Measurements from ENCODE around the gene DHX40.
"Not testable (repeated sequence)": the region's sequence is repeated elsewhere in the genome, so short reads cannot be mapped to it uniquely, and the experiment has no call there.

The DHX40 gene, protein sequence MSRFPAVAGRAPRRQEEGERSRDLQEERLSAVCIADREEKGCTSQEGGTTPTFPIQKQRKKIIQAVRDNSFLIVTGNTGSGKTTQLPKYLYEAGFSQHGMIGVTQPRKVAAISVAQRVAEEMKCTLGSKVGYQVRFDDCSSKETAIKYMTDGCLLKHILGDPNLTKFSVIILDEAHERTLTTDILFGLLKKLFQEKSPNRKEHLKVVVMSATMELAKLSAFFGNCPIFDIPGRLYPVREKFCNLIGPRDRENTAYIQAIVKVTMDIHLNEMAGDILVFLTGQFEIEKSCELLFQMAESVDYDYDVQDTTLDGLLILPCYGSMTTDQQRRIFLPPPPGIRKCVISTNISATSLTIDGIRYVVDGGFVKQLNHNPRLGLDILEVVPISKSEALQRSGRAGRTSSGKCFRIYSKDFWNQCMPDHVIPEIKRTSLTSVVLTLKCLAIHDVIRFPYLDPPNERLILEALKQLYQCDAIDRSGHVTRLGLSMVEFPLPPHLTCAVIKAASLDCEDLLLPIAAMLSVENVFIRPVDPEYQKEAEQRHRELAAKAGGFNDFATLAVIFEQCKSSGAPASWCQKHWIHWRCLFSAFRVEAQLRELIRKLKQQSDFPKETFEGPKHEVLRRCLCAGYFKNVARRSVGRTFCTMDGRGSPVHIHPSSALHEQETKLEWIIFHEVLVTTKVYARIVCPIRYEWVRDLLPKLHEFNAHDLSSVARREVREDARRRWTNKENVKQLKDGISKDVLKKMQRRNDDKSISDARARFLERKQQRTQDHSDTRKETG

DNA sequence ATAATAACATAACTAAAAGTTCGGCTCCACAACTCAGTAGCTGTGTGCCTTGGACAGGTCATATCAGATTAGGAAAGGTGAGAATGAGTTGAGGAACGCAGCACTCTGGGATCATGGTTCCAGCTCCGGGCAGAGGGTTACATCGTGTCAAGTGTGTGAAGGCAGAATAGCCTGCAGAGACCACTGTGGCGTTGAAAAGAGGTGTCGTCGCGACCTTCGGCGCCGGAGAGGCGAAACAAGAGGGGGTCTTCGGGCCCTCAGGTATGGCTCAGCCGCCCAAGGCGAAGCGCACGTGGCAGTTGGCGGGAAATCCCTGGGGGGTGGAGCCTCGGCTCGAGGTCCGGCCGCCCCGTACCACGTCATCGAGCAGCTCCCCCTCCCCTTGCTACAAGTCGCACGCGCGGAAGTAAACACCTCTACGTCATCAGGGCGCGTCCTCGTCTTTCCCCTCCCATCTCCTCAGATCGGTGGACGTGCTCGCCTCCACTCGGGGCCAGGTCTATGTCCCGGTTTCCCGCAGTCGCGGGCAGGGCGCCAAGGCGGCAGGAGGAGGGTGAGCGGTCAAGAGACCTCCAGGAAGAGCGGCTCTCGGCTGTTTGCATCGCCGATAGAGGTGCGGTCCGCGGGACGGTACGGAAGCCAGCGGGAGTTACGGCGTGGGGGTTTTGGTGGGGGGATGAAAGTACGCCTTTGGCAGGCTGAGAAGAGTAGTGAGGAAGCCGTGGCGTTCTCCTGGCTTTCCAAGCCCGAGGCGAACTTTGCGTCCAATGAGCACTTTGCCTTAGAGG is at the start of gene DHX40:
DHX40 (plus strand) TSS at position 440 of the 788 bp plus-strand sequence; CDS start at position 502, 62 bp downstream.
- DNase-seq, result peak; percentile 96 to 97

DNA sequence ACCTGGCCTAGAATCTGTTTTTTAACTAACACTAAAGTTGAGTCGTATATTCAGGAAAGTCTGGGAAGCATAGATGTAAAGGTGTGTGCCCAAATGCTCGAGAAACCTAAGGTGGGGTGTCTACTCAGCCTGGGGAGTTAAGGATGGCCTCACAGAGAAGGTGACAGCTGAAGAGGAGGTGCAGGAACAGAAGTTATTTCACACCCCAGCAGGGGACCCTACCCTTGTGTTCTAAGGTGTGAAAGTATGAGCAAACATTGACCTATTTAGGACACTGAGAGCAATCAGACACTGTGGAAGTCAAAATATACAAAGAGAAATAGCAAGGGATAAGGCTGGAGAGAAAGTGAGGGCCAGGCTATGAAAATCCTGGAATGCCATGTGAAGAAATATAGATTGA is 49.0 kb upstream of the DHX40 start:
- no peak for DNase-seq

- DNase-seq, result no peak
These were observed 46.3 kb upstream of the DHX40 start for GRCh38 chr17:59519132-59519531.

GRCh38 chr17:59520251-59520650 is 45.2 kb upstream of the DHX40 start:
- DNase-seq, result no peak

DNA sequence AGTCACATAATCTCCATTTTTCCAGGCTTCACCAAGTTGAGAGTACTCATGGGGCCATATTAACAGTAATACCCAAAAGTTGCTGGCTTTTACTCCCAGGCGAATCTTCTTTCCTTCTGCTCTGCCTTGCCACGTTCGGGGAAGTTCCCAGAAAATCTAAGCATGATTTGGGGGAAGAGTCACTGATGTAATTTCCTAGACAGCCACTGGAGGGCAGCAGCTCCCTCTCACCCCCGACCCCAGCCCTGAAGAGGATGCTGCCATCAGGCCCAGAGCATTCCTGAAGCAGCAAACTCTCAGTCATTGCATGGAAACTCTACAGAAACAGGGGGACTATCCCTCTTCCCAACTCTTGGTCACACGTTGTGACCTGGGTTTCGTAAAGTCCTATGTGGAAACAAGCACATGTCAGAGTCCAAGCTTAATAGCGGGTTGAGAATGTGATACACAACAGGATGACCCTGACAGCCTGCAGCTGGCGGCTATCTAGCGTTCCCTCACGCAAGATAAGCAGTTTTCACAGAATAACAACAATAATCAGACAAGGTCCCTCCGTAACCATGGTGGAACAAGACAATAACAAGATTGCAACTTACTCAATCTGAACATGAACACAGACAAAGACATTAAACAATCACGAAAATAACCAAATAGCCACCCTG is 43.8 kb upstream of the DHX40 start:
- DNase-seq, result peak; percentile 71 to 78

DNA sequence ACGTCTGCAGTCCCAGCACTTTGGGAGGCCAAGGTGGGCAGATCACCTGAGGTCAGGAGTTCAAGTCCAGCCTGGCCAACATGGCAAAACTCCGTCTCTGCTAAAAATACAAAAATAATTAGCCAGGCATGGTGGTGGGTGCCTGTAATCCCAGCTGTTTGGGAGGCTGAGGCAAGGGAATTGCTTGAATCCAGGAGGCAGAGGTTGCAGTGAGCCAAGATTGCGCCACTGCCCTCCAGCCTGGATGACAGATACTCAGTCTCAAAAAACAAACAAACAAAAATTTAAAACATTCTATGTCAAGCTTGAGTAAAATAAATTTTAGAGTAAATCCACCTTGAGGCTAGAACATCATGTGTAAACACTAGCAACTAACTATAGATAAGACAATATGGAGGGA is 40.5 kb upstream of the DHX40 start:
- not testable (repeated sequence) for DNase-seq

DNA sequence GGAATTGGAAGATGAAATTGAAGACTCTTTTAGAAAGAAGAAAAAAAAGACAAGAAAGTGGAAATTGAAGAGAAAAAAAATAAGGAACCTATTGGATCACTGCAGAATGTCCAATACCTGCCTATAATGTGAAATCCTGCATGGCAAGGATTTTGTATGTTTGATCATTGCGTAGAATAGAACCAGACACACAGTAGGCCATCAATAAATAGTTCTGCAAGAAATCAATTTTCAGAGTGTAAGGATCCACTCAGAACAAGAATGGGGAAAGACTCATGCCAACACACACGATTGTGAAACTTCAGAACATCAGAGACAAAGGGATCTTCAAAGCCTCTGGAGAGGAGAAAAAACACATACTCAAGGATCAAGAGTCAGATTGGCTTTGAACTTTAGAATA is 39.7 kb upstream of the DHX40 start:
- no peak for DNase-seq

- no peak for DNase-seq
These were observed 39.0 kb upstream of the DHX40 start for GRCh38 chr17:59526451-59526850.

DNA sequence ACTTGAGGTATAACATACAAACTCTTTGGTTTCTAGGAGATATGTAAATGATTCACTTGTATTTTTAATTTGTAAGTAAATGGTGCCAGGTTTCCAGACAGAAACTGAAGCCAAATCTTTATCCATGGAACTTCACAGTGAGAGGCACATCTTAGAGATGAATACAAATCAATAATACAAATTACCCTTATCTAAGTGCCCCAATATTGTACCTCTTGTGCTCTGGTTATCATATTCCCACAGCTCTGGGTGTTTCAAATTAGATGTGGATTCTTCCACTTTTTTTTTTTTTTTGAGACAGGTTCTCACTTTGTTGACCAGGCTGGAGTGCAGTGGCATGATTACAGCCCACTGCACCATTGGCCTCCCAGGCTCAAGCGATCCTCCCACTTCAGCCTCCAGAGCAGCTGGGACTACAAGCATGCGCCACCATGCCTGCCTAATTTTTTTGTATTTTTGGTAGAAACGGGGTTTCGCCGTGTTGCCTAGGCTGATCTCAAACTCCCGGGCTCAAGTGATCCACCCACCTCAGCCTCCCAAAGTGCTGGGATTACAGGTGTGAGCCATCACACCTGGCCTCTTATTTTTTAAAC is 38.0 kb upstream of the DHX40 start:
- DNase-seq, result no peak

- no peak for DNase-seq
These were observed 37.5 kb upstream of the DHX40 start for GRCh38 chr17:59527931-59528330.

- DNase-seq, result no peak
These were observed 34.9 kb upstream of the DHX40 start for GRCh38 chr17:59530531-59530930.

DNA sequence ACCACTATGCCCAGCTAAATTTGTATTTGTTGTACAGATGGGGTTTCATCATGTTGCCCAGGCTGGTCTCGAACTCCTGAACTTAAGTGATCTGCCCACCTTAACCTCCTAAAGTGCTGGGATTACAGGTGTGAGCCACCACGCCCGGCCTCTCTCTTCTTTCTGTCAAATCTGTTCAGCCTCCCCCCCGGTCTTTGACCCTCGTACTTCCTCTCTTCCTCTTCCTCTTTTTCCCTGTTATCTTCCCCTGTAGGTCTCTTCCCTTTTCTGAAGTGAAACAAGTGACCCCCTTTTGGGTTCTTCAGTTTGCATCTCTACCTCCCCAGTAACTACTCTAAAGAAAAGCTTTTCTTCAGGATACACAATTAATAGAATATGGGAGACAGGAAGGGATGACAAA is 31.7 kb upstream of the DHX40 start:
- DNase-seq, result no peak

DNA sequence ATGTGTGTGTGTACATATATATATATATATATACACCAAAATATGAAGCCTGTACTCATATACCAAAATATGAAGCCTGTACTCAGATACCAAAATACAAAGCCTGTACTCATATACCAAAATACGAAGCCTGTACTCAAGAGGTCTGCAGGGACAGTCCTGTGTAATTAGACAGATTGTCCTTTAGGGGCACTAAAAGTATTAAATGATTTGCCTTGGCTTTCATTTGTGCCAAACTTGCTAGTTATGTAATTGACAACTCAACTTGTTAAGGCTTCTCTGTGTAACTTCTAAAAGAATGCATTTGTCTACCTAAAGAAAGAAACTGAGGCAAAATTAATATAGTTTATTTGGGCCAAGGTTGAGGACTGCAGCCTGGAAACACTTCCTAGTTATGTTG is 30.8 kb upstream of the DHX40 start:
- DNase-seq, result no peak

DNA sequence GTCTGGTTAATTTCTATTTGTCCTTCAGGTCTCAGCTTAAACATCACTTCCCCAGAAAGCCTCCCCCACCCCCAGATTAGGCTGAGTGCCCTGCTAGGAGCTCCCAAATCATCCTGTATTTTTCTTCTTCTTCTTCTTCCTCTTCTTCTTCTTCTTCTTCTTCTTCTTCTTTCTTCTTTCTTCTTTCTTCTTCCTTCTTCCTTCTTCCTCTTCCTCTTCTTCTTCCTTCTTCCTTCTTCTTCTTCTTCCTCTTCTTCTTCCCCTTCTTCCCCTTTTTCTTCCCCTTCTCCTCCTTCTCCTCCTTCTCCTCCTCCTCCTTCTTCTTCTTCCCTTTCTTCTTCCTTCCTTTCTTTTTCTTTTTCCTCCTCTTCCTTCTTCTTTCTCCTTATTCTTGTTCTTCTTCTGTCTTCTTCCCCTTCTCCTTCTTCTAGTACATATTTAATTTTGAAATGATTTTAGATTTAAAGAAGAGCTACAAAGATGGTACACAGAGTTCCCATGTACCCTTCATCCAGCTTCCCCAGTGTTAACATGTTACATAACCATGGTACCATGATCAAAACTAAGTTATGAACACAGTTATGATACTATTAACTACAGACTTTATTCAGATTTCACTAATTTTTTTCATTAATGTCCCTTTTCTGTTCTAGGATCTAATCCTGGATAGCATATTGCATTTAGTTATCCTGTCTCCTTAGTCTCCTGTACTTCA is 27.1 kb upstream of the DHX40 start:
- DNase-seq, result no peak

DNA sequence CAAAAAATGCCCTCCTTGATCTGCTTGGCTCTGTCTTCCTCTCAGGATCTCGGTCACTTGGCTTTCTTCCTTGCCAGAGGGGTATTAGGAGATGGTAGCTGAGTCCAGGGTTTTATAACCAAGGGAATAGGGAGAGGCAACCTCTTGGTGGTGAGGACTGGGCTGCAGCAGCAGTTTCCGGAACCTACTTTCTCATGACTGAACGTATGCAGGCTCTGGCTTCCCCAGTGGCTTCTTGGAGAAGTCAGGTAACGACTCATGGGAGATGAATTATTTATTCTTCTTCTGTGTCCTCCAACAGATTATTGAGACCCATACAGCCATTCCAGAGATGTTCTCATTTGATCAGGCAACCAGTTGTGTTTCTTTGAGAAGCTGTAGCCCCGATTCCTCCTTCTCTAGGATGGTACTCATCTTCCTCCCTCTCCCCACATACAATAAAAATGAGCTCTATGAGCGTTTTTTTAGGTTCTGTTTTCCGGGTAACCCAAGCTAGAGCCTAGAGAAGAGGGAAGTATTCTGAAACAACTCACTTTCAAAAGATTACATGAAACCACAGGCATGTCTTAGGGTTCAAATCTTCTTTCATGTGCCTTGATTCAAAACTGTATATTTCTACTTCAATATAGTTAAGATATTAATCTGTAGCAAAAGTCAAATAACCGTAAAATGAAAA is 22.3 kb upstream of the DHX40 start:
- DNase-seq, result no peak

DNA sequence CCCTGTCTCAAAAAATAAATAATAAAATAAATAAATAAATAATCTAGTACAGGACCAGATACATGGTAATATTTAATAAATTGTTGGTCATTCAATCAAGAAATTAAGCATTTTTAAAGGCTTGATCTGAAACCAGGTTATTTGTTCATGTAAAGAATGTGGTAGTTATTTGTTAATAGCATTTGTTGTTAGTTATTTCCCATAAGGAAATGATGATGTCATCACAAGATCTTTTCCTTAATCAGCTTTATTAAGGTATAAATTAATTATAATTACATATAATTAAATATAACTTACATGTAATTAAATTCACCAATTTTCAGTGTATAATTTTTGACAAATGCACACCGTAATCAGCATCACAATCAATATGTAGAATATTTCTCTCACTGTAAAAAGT is 19.5 kb upstream of the DHX40 start:
- DNase-seq, result no peak

DNA sequence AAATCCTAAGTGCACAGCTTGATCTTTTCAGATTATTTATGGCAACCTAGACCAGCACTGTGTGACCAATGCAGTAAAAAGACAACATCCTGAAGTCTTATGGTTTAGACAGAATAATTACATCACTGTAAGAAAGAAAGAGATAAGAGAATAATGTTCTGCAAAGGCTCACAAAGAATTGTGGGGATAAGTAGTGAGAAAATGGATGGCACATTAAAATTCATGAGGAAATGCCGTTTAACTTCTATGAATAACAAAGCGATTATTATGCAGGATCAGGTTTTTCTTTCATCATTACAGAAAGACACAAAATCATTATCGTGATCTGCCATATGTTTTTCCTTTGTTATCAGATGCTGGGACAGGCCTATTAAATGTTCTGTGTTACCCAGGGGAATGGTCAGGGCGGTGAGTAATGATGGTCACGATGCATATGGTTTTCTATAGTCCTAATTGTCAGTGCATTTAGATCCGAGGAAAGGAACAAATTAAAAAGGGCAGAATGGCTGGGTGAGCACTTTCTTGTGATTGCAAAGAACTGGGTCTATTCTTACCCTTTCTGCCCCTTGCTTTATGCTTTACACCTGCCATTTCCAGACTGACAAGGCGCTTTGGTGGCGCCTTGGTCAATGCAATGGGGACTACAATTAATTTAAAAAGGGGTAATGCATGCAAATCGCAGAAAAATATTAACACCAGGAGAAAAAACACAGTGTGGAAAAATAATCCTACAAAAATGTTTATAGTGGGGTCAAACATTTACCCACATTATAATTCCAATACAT is 18.1 kb upstream of the DHX40 start:
- no peak for DNase-seq

DNA sequence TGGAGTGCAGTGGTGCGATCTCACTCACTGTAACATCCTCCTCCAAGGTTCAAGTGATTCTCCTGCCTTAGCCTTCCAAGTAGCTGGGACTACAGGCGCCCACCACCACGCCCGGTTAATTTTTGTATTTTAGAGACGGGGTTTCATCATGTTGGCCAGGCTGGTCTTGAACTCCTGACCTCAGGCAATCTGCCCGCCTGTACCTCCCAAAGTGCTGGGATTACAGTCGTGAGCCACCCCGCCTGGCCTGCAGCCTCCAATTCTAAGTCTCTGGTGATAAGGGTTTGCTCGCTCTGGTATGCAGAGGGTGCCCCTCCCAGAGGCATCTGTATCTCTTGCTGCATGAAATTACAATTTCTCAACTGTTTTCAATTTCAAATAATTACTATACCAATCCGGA is 16.4 kb upstream of the DHX40 start:
- DNase-seq, result not testable (repeated sequence)

DNA sequence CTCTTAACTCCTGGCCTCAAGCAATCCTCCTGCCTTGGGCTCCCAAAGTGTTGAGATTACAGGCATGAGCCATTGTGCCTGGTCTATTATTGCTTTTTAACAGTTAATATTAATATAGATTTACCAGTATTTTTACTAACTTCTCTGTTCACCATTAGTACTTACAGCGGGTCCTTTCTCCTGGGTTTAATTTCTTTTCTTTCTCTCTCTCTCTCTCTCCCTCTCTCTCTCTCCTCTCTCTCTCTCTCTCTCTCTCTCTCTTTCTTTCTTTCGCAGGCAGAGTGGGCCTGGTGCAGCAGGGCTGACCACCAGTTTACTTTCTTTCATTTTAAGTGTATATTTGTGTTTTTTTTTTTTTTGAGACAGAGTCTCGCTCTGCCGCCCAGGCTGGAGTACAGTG is 14.7 kb upstream of the DHX40 start:
- DNase-seq, result no peak

- no peak for DNase-seq
These were observed 7.4 kb upstream of the DHX40 start for GRCh38 chr17:59558039-59558438.
